NT2/D1 (cell line): ENCODE measurements around the gene TBC1D5.

ENCODE experiments used
- DNase-seq: peaks from one replicate; pipeline ENCODE4 v3.0.0-alpha.2; 2011; ENCODE audit warnings: low read depth, low spot score
- H3K27me3 ChIP-seq: 2 replicates; pipeline ENCODE4 v1.6.0; 2011; ENCODE audit warnings: mild to moderate bottlenecking; ENCODE audit not compliant: insufficient read length, insufficient read depth
- H3K36me3 ChIP-seq: 2 replicates; pipeline ENCODE4 v1.6.1; 2011; ENCODE audit warnings: mild to moderate bottlenecking, low read length, mixed read lengths; ENCODE audit not compliant: insufficient read depth, insufficient read length
- H3K4me1 ChIP-seq: 2 replicates; pipeline ENCODE4 v1.5.1; 2011; ENCODE audit not compliant: insufficient read depth, insufficient read length
- H3K4me3 ChIP-seq: 2 replicates; pipeline ENCODE4 v1.5.1; 2011; ENCODE audit warnings: low read depth; ENCODE audit not compliant: insufficient read length
- H3K9ac ChIP-seq: 2 replicates; pipeline ENCODE4 v1.6.0; 2011; ENCODE audit warnings: low read depth; ENCODE audit not compliant: insufficient read length
- H3K9me3 ChIP-seq: 2 replicates; pipeline ENCODE4 v1.5.1; 2011; ENCODE audit warnings: mild to moderate bottlenecking, low read length; ENCODE audit not compliant: insufficient read depth
- SUZ12 ChIP-seq: IDR thresholded peaks from 2 replicates; pipeline ENCODE4 v1.6.1; 2011; ENCODE audit not compliant: insufficient read length, insufficient read depth; ENCODE audit errors: extremely low read depth
- YY1 ChIP-seq: IDR thresholded peaks from 2 replicates; pipeline ENCODE4 v1.6.1; 2011; ENCODE audit not compliant: insufficient read length, insufficient read depth
- ZNF274 ChIP-seq: IDR thresholded peaks from 2 replicates; pipeline ENCODE4 v1.6.1; 2011; ENCODE audit warnings: mild to moderate bottlenecking, low read depth, low read length

Gene TBC1D5

DNA sequence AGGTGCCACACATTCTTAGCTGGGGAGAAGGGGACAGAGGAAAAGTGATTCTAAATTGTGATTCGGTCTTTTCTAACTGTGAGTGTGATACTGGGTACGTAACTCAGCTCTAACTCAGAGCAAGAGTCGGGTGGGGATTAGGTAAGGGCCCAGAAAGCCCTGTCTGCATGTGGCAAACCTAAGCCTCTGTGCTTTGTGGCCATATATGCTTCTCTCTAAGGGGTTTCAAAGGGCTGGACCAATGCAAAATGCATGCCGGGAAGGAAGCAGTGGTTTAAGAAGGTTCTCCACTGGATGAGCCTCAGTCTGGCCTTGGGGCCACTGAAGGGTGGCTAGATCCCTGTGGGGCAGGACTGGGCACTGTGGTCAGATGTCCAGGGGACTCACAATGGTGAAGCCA is 581.8 kb downstream of the TBC1D5 start:
- Histone ChIP-seq H3K9ac (no peak overlapping the region), H3K9me3 (no peaks in the 10 kb centered on the region), H3K4me1 (no peaks in the 10 kb centered on the region), H3K36me3 (peaks cover 5% of the 10 kb centered on the region), H3K27me3 (no peaks in the 10 kb centered on the region), H3K4me3 (no peak overlapping the region)
- DNase-seq = no peak
- TF ChIP-seq ZNF274 (no peak), SUZ12 (no peak), YY1 (no peak)

DNA sequence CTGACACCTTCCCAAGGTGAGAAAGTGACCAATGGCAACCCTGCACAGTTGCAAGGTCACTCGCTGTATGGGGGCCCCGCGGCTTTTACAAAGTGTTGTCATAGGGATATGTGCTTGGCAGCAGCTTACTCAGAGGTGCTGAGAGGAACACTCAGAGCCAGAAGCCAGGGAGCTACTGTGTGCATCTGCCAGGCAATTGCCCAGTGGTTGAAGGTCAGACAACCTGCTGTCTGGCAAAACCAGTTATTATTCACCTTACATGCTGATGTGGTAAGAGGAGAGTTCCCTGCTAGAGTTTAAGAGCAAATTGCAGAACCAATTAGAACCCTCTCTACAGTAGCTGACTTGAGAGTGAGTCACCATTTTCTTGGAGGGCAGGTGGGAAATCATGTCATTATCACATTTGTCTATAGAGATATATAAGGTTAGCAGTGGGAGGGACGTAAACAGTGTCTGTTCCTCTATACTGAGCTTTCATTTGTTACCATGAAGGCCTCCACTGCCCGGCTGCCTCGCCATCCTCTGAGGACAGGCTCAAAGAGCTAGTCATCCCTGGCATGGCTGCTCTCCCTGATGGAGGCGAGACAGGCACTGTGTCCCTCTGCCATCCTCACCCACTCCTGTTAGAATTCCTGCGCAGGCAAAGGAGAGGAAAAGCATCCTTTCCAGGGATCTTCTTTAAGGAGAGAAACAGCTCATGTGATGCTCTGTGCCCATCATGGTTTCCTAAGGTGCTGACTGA is 583.3 kb downstream of the TBC1D5 start:
- H3K9ac ChIP-seq = no peak overlapping the region
- no peaks in the 10 kb centered on the region for H3K4me1 ChIP-seq
- H3K4me3 ChIP-seq = no peak overlapping the region
- H3K36me3 ChIP-seq = peaks cover 5% of the 10 kb centered on the region
- H3K9me3 ChIP-seq = no peaks in the 10 kb centered on the region
- H3K27me3 ChIP-seq = no peaks in the 10 kb centered on the region
- TF ChIP-seq ZNF274 (no peak), SUZ12 (no peak), YY1 (no peak)
- no peak for DNase-seq

DNA sequence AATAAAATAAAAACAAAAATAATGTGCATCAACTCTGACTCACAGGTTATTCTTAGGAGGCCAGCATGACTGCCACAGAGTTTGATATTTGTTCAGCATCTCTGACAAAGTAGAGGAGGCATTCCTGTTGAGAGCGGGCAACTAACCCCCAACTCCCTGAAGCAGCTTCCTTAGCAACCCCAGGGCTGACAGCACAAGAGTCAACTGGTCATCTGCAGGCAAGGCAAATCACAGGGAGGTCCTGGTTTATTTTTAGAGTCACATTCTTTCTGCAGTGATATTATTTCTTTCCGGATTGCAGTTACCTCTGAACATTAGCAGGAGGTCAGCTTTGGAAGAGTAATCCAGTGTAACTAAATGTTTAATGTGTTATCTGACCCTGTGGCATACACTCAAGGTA is 584.7 kb downstream of the TBC1D5 start:
- DNase-seq = no peak
- no peaks in the 10 kb centered on the region for H3K27me3 ChIP-seq
- peaks cover 5% of the 10 kb centered on the region for H3K36me3 ChIP-seq
- TF ChIP-seq SUZ12 = no peak
- no peak for TF ChIP-seq YY1
- peaks cover 5% of the 10 kb centered on the region; the same call in 1 of the 2 replicates for H3K9me3 ChIP-seq
- no peaks in the 10 kb centered on the region for H3K4me1 ChIP-seq
- H3K4me3 ChIP-seq = no peak overlapping the region
- no peak overlapping the region for H3K9ac ChIP-seq

DNA sequence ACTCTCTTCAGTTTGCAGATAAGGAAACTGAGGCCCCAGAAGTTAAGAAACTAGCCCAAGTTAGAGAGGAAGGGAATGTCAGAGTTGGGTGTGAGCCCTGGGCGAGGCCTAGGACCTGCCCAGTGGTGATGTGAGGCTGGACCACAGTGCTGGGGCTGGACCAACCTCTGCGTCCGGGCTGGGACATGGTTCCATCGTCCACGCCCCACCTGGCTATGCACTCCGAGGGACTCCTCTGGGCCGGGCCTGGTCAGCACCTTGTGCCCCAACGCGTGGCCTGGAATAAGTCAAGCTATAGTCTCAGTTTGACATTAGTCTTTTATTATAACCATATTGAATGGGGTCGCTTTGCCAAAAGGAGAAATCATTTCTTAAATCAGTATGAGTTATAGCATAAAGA is 585.6 kb downstream of the TBC1D5 start:
- no peak for TF ChIP-seq YY1
- no peak for TF ChIP-seq ZNF274
- H3K27me3 ChIP-seq = no peaks in the 10 kb centered on the region
- peaks cover 6% of the 10 kb centered on the region; the same call in 1 of the 2 replicates for H3K9me3 ChIP-seq
- H3K4me3 ChIP-seq = no peak overlapping the region
- H3K4me1 ChIP-seq = no peaks in the 10 kb centered on the region
- H3K36me3 ChIP-seq = peaks cover 5% of the 10 kb centered on the region
- H3K9ac ChIP-seq = no peak overlapping the region
- DNase-seq = no peak

DNA sequence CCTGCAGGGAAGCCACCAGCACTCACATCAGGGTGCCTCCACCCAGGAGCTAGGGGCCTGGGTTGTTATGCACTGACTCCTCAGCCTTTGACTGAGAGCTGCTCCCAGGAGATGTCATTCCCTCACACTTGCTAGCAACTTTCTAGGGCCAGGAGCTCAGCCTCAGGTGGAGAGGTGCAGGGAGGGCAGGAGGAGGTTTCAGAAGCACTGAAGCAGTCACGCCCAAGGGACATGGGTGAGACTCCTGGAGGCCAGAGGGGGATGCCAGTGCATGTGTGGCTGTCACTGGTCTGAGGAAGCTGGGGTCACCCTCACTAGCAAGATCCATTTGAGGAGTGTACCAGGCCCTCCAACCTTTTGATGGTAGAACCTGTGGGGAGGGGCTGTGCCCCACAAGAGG is 586.5 kb downstream of the TBC1D5 start:
- H3K4me3 ChIP-seq = no peak overlapping the region
- H3K36me3 ChIP-seq = peaks cover 5% of the 10 kb centered on the region
- no peak overlapping the region for H3K9ac ChIP-seq
- no peaks in the 10 kb centered on the region for H3K4me1 ChIP-seq
- no peaks in the 10 kb centered on the region for H3K27me3 ChIP-seq
- peaks cover 6% of the 10 kb centered on the region; the same call in 1 of the 2 replicates for H3K9me3 ChIP-seq
- DNase-seq = no peak
- no peak for TF ChIP-seq SUZ12
- TF ChIP-seq ZNF274 = no peak
- TF ChIP-seq YY1 = no peak

DNA sequence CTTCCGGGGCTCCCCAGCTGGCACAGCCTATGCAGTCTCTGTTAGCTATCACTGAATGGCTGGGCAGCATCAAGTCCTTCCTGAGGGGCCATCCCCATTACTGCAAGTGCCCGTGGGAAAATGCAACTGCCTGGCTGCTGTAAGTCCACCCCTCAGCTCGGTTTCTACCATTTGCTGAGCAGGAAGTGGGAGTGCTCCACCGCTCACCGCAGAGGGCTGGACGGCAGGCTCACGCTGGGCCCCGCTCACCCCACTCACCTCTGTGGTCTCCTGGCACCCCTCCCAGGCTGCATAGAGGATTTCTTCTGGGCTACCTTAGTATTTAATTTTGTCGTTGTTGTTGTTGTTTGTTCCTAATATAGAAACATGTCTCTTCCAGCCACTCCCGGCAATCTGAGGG is 587.5 kb downstream of the TBC1D5 start:
- no peak overlapping the region for H3K9ac ChIP-seq
- no peak for DNase-seq
- no peak for TF ChIP-seq ZNF274
- TF ChIP-seq SUZ12 = no peak
- TF ChIP-seq YY1 = no peak

DNA sequence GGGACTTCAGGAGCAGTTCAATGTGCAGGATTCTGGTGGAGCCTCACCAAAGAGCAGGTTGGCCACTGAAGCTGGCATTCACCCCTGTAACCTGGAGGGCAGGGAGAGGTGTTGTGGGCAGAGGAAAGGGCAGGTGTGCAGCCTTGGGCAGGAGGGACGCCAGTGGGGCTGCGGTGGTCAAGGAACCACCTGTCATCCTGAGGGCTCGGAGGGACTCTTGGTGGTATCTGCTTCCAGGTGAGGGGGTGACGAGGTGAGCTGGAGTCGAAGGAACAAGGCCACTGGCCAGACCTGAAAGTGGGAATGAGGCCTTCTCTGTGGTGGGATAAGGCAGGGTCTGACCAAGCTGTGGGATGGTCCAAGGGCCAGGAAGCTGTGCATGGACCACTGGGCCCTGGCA is 588.2 kb downstream of the TBC1D5 start:
- no peak for DNase-seq
- H3K36me3 ChIP-seq = no peaks in the 10 kb centered on the region

More for the DNA sequence above, 587.5 kb downstream of the TBC1D5 start:
- no peaks in the 10 kb centered on the region for H3K27me3 ChIP-seq
- peaks cover 6% of the 10 kb centered on the region; the same call in 1 of the 2 replicates for H3K9me3 ChIP-seq
- H3K4me1 ChIP-seq = no peaks in the 10 kb centered on the region
- peaks cover 5% of the 10 kb centered on the region for H3K36me3 ChIP-seq
- no peak overlapping the region for H3K4me3 ChIP-seq

More for the DNA sequence above, 588.2 kb downstream of the TBC1D5 start:
- Histone ChIP-seq H3K4me3 (no peak overlapping the region), H3K4me1 (no peaks in the 10 kb centered on the region), H3K9ac (no peak overlapping the region), H3K27me3 (no peaks in the 10 kb centered on the region), H3K9me3 (peaks cover 6% of the 10 kb centered on the region; the same call in 1 of the 2 replicates)
- no peak for TF ChIP-seq YY1
- no peak for TF ChIP-seq ZNF274
- no peak for TF ChIP-seq SUZ12
